Measurements from ENCODE around the gene MSGN1.

Gene MSGN1

DNA sequence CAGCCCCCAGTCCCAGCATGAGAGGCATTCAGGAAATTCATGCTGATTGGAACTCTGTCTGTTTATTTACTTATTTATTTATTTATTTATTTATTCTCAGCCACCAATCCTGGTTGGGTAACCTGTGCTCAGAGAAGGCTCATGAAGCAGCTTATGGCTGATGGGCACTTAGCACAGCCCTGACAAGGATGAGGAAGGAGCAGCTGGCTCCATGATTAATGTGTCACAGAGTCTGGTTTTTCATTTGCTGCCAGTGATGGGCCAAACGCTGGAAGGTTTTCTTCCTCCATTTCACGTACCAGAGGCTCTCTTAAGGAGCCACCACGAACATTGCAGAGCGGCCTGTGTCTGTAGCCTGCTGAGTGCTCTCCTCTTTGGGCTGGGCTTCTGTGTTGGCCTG is 33.9 kb downstream of the MSGN1 start:
- no peak for DNase-seq

DNA sequence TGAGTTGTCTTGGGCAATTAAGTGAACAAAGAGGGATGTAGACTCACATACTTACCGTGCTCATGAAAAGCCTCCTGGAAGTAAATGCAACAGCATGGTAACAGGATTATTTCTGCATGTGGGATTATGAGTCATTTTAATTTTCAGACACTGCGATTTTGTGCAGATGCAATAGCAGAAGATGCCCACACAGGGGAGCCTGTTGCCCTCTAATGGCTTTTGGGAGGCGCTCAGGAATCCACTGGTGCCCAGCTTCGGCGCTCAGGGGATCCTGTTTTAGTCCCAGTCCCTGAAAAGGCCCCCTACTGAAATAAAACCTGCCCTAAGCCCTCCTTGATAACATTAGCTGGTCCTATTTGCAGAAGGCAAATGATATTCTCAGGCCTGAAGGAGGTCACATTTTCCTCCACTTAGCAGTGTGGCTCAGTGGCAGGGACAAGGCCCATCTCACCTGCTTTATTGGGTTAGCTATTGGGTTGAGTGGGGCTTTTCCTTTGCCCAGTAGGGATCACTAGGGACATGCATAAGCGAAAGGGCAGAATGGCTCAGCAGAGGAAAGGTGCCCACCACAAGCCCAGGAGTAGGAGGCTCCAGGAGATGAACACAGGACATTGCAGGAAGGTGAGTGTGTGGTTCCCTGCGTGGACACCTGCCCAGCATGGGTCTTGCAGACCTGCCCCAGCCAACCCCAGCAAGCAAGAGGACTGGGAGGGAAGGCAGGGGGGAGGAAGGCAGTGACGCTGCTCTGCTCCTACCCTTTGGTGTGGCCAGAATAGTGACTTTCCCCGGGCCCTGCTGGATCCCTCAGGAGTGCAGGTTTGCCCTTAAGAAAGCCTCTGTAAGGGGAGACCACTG is 35.7 kb downstream of the MSGN1 start:
- DNase-seq = peak; percentile 55

DNA sequence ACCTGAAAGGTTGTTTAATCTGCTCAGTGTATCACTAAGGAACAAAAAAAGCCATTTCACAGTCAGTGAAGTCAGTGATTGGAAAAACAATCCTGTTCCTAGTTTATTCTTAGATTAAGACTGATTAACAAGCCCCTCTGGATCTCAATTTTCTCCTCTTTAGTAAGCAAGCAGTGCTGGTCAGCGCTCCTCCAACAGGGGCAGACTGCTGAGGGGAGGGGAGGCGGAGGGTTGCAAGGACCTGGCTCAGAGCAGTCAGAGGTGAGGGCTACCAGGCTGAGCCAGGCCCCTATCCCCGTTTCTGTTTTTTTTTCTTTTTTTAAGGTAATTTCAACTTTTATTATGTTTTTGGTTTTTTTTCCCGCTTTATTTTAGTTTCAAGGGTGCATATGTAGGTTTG is 37.5 kb downstream of the MSGN1 start:
- DNase-seq = no peak

DNA sequence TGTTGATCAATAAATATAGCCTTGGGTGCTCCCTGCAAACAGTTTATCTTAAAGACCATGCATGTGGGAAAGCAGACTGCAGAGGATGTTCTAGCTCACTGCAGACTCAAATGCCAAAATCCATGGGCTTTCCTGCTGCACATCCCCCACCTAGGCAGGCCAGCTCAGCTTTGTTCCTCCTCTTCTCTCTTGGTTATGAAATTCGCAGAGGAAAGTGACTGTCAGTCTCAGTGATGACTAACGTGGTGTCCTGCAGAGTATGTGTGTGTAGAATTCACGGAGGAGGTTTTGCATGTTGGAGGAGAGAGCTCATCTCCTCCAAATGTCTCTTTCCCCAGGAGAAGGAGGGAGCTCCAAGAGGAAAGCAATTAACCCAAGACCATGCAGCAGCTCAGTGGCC is 40.8 kb downstream of the MSGN1 start:
- DNase-seq = no peak

DNA sequence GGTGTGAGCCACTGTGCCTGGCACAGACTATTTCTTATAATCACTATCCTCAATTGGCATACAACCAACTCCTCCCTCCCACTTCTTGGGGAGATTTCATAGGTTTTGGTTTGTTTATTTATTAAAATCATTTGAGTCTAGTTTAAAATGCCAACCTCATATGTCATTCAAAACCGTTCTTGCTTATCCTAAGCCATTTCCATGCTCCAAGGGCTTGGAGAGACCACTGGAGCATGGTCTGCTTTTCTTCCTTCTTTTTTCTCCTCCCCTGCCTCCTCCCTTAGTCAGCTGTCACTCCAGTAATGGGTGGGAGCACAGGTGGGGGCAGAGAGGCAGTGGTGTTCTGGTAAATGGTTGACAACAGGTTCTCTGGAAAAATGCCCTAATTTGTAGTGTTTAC is 41.8 kb downstream of the MSGN1 start:
- no peak for DNase-seq

DNA sequence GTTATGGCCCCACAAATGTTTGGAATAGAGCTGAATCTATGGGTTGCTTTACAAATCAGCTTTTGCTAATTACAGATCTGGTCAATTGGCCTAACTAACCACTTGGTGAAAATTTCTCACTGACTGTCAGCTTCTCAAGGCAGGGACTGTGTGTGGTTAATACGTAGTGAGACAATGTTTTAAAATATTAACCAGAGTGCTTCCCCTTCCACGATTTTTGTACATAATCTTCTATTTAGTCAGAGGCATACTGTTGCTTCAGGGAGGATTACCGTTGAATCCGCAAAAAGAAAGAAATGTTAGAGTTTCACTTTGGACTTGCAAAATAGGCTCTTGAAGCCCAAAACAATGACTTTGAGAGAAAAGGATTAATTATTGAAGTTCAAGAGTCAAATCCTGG is 47.3 kb downstream of the MSGN1 start:
- no peak for DNase-seq

DNA sequence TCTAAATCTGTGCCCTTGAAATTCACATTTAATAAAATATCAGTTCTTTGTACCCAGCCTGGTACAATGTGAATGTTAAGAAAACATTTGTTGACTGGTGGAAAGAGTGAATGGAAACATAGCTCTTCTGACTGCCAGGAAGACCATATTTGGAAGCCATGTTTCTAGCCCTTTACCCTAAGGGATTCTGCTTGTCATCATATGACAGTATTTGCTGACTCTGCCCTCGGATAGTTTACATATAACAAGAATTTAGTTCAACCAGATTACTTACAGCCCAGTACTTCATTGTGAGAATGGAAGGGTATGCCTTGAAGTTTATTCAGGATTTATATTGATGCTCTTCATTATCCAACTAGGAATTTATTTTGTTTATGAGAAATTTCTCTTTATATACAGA is 48.4 kb downstream of the MSGN1 start:
- no peak for DNase-seq

DNA sequence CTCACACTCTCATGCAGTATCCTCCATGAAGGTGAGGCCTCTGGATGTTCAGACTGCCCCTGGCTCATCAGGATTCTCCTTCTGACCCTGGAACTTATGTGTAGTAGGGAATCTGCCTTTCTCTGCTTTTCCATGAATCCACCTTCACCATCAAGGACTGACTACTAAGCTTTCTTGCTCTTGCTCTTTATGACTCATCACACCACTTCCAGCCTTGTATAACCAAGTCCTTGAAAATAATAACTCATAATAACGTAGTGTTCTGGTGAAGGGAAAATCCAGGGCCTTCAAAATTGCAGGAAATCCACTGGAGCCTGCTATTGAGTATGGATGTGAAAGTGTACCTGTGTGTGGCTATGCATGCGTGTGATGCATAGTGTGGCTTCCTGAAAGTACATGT is 50.9 kb downstream of the MSGN1 start:
- no peak for DNase-seq

Measured in activated CD8-positive, alpha-beta memory T cell treated with anti-CD3 and anti-CD28 coated beads, Interleukin-2, amount 50 U/mL, for 48 hours (primary cell).